Muscle layer of colon (tissue), 2 donors: Measurements from ENCODE around the gene ABCF2.

Experiments used
- H3K27ac ChIP-seq: one replicate; pipeline ENCODE4 v1.7.0; 2013; ENCODE audit warnings: low read depth, mild to moderate bottlenecking, low read length, moderate library complexity
- H3K27me3 ChIP-seq, 2 donors: one replicate each; pipeline ENCODE4 v1.7.0; 2013; ENCODE audit warnings: low read length in 2 of 2, mild to moderate bottlenecking in 2 of 2; ENCODE audit not compliant: insufficient read depth in 2 of 2, control insufficient read depth in 1 of 2
- H3K36me3 ChIP-seq: one replicate; pipeline ENCODE4 v1.7.0; 2013; ENCODE audit warnings: mild to moderate bottlenecking, low read length; ENCODE audit not compliant: insufficient read depth
- H3K4me1 ChIP-seq: one replicate; pipeline ENCODE4 v1.7.0; 2013; ENCODE audit warnings: mild to moderate bottlenecking, low read length; ENCODE audit not compliant: insufficient read depth
- H3K4me3 ChIP-seq, 2 donors: one replicate each; pipeline ENCODE4 v1.7.0; 2013; ENCODE audit warnings: low read length in 2 of 2, low read depth in 1 of 2, mild to moderate bottlenecking in 1 of 2, moderate library complexity in 1 of 2
- H3K9ac ChIP-seq: one replicate; pipeline ENCODE4 v1.7.0; 2013; ENCODE audit warnings: low read length
- H3K9me3 ChIP-seq: one replicate; pipeline ENCODE4 v1.7.0; 2013; ENCODE audit warnings: mild to moderate bottlenecking, low read length
- donor health status: abdominal sarcoma.
- donor health status: Adenocarcinoma of cecum.

Gene ABCF2

GRCh38 chr7:151245360-151246101, 18.5 kb upstream of the ABCF2 start:
- no peaks in the 10 kb centered on the region for H3K9me3 ChIP-seq
- H3K27ac ChIP-seq, result peak overlapping the region; percentile 43
- H3K4me1 ChIP-seq, result peaks cover 54% of the 10 kb centered on the region
- no peak overlapping the region for H3K9ac ChIP-seq
- H3K27me3 ChIP-seq, result peaks cover 0 to 5% of the 10 kb centered on the region in 2 donors
- peak overlapping the region; percentile 3 to 53 for H3K4me3 ChIP-seq
- H3K36me3 ChIP-seq, result peaks cover 21% of the 10 kb centered on the region

GRCh38 chr7:151244841-151245346, 17.9 kb upstream of the ABCF2 start:
- peaks cover 0 to 5% of the 10 kb centered on the region in 2 donors for H3K27me3 ChIP-seq

GRCh38 chr7:151244196-151244840, 17.3 kb upstream of the ABCF2 start:
- Histone ChIP-seq H3K36me3 (peaks cover 29% of the 10 kb centered on the region), H3K9ac (no peak overlapping the region), H3K4me3 (peak overlapping the region in 1 of 2 donors; percentile 53), H3K4me1 (peaks cover 42% of the 10 kb centered on the region), H3K27ac (no peak overlapping the region), H3K9me3 (no peaks in the 10 kb centered on the region), H3K27me3 (peaks cover 0 to 5% of the 10 kb centered on the region in 2 donors)

More at GRCh38 chr7:151244841-151245346, 17.9 kb upstream of the ABCF2 start:
- H3K27ac ChIP-seq, result no peak overlapping the region
- no peak overlapping the region for H3K9ac ChIP-seq
- no peaks in the 10 kb centered on the region for H3K9me3 ChIP-seq
- peaks cover 24% of the 10 kb centered on the region for H3K36me3 ChIP-seq
- H3K4me1 ChIP-seq, result peaks cover 48% of the 10 kb centered on the region
- H3K4me3 ChIP-seq, result peak overlapping the region; percentile 3 to 53

- Histone ChIP-seq H3K9ac (no peak overlapping the region), H3K27me3 (peaks cover 0 to 5% of the 10 kb centered on the region in 2 donors), H3K4me1 (peaks cover 41% of the 10 kb centered on the region), H3K9me3 (no peaks in the 10 kb centered on the region), H3K4me3 (peak overlapping the region in 1 of 2 donors; percentile 32), H3K27ac (no peak overlapping the region), H3K36me3 (peaks cover 36% of the 10 kb centered on the region)
Observed at GRCh38 chr7:151243408-151244195, 16.6 kb upstream of the ABCF2 start.

GRCh38 chr7:151243045-151243349, 16.0 kb upstream of the ABCF2 start:
- Histone ChIP-seq H3K9me3 (no peaks in the 10 kb centered on the region), H3K4me3 (no peak overlapping the region), H3K27ac (no peak overlapping the region), H3K27me3 (peaks cover 0 to 5% of the 10 kb centered on the region in 2 donors), H3K36me3 (peaks cover 43% of the 10 kb centered on the region), H3K4me1 (peaks cover 41% of the 10 kb centered on the region), H3K9ac (no peak overlapping the region)

GRCh38 chr7:151242159-151243044, 15.4 kb upstream of the ABCF2 start:
- no peak overlapping the region for H3K27ac ChIP-seq
- H3K36me3 ChIP-seq, result peaks cover 48% of the 10 kb centered on the region
- H3K4me1 ChIP-seq, result peaks cover 36% of the 10 kb centered on the region
- H3K9ac ChIP-seq, result no peak overlapping the region
- no peaks in the 10 kb centered on the region for H3K9me3 ChIP-seq
- H3K4me3 ChIP-seq, result no peak overlapping the region
- peaks cover 0 to 5% of the 10 kb centered on the region in 2 donors for H3K27me3 ChIP-seq

- Histone ChIP-seq H3K9ac (no peak overlapping the region), H3K27ac (no peak overlapping the region), H3K4me1 (peaks cover 30% of the 10 kb centered on the region)
Observed at GRCh38 chr7:151241755-151242096, 14.7 kb upstream of the ABCF2 start.

GRCh38 chr7:151240942-151241754, 14.1 kb upstream of the ABCF2 start:
- Histone ChIP-seq H3K27ac (no peak overlapping the region), H3K9ac (no peak overlapping the region), H3K36me3 (peaks cover 52% of the 10 kb centered on the region), H3K27me3 (peaks cover 0 to 5% of the 10 kb centered on the region in 2 donors), H3K4me3 (no peak overlapping the region), H3K9me3 (no peaks in the 10 kb centered on the region), H3K4me1 (peaks cover 24% of the 10 kb centered on the region)

More at GRCh38 chr7:151241755-151242096, 14.7 kb upstream of the ABCF2 start:
- Histone ChIP-seq H3K27me3 (peaks cover 0 to 5% of the 10 kb centered on the region in 2 donors), H3K4me3 (no peak overlapping the region), H3K36me3 (peaks cover 52% of the 10 kb centered on the region), H3K9me3 (no peaks in the 10 kb centered on the region)

GRCh38 chr7:151240536-151240935, 13.5 kb upstream of the ABCF2 start:
- peaks cover 19% of the 10 kb centered on the region for H3K4me1 ChIP-seq
- H3K9me3 ChIP-seq, result no peaks in the 10 kb centered on the region
- H3K36me3 ChIP-seq, result peaks cover 52% of the 10 kb centered on the region
- H3K27me3 ChIP-seq, result peaks cover 0 to 5% of the 10 kb centered on the region in 2 donors
- H3K4me3 ChIP-seq, result no peak overlapping the region
- no peak overlapping the region for H3K27ac ChIP-seq
- H3K9ac ChIP-seq, result no peak overlapping the region

- H3K36me3 ChIP-seq, result peaks cover 57% of the 10 kb centered on the region
- H3K4me3 ChIP-seq, result no peak overlapping the region
Observed at GRCh38 chr7:151239837-151240459, 12.9 kb upstream of the ABCF2 start.

More at GRCh38 chr7:151239837-151240459, 12.9 kb upstream of the ABCF2 start:
- Histone ChIP-seq H3K9me3 (no peaks in the 10 kb centered on the region), H3K4me1 (peaks cover 16% of the 10 kb centered on the region), H3K27ac (no peak overlapping the region), H3K27me3 (peaks cover 0 to 4% of the 10 kb centered on the region in 2 donors), H3K9ac (no peak overlapping the region)
